SKM-1 (cell line): ENCODE data around the gene CTPS2.
"Not testable (repeated sequence)": the region's sequence is repeated elsewhere in the genome, so short reads cannot be mapped to it uniquely, and the experiment has no call there.

Experiments
- DNase-seq: peaks from one replicate; lab custom pipeline; 2025; ENCODE audit not compliant: unreplicated experiment; lab: John Stamatoyannopoulos, UW

Gene CTPS2

DNA sequence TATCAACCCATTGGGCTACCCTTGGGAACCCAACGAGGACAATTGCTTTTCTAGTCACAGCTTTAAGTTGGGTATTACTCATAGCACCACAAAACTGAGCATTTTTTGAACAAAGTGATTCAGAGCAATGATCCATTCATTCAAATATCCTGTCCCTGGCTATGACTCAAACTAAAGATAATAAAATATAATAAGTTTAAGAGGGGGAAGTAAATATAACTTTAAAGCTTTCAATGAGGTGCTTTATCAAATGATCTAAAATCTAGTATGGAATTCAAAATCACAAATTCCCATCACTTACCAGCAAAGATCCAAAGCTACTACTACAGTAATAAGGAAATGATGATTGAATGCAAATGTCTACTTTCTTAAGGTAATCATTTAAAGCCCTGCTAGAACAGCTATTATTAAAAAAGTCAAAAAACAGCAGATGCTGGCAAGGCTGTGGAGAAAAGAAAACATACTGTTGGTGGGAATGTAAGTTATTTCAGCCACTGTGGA lies 102.3 kb downstream of the CTPS2 start:
- no peak for DNase-seq

DNA sequence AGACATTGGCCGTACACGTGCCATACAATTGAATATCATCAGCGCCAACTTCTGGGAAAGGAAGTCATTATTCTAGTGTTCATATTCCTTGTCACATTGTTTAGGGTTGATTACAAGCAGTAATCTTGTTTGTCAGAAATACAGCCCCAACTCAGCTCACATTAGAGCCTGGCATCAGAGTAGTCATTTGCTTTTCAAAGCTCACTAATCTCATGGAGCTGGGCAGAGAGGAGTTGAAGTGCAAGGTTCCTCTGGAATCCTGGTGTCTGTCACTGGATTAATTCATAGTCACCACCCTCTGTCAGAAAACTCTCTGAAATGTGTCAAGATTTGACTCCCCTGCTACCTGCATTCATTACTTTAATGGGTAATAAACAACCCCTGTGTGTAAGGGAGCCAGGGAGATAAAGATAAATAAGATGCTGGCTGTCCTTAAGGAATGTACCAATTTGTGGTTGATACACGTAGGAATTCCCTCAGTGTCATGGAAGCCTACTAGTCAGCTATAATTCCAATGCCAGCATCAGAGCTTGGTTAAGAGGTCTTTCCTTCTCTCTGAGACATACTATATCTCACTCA lies 106.2 kb downstream of the CTPS2 start:
- no peak for DNase-seq

DNA sequence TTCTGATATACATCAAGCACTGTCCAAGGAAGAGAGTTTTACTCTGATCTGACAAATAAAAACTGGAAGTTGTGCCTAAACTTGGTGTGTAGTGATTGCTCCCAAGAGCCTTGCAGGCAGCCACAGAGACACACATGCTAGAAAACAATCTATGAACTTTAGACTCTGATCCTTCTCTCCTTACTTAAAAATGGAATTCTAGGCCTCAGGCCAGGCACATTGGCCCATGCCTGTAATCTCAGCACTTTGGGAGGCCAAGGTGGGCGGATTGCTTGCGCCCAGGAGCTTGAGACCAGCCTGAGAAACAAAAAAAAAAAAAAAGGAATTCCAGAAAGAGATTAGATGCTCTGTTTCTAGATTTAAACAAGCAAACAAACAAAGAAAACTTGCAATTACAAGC lies 108.1 kb downstream of the CTPS2 start:
- DNase-seq, result no peak

DNA sequence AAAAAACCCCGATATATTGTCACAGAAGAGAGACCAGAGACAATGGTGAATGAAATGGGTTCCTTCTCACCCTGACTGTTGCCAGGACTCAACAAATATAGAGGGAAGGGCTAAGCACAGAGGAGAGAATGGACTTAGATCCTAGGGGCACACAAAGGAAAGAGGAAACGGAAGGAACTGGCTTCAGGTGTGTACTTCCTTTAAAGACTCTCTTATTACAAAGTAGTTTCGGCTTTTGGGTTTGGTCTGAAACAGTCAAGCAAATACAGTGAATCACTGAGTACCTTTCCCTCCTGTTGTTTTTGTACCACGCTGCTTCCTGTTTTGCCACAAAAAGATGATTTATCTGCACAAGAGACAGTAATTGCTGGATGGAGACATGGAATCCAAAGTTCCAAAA lies 108.6 kb downstream of the CTPS2 start:
- no peak for DNase-seq

DNA sequence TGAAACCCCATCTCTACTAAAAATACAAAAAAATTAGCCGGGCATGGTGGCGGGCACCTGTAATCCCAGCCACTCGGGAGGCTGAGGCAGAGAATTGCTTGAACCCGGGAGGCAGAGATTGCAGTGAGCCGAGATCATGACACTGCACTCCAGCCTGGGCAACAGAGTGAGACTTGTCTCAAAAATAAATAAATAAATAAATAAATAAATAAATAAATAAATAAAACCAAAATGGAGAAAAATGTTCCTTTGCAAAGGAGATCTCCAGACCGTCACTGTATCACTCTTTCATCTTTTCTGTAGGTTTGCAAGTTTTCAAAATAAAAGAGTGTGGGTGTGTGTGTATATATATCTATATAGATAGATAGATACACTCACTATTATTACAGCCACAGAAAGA lies 109.2 kb downstream of the CTPS2 start:
- not testable (repeated sequence) for DNase-seq

DNA sequence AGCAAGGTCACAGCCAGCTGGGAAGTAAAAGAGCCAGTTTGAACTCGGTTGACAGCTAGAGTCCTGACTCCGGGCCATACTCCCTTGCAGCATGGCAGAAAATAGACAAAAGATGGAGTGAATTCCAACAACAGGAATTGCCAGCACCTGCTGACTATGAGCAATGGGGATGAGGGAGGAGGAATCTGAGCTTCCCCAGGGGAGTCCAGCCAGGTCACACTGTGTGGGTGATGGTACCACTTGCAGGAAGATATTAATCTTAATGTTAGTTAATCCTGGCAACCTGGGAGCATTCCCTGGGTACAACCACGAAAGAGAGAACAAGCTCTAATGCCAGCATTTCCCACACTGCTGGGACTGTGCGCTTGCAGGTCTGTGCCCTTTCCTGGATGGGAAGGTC lies 110.6 kb downstream of the CTPS2 start:
- no peak for DNase-seq

DNA sequence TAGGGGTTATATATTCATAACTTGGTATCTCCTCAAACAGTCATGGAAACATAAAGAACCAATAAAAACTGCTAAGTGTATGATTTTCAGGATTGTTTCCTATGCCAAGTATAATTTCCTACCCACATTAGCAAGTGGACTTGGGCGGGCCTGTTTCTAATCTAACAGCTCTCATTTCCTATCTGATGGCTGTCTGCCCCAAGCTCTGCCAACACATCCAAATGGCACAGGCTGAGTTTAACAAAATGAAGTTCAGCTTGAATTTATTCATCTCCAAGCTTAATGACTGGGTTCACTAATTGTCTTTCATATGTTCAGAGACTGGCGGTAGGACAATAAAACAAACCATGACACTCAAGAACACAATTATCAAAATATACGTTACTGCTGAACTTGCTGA lies 118.0 kb downstream of the CTPS2 start:
- DNase-seq, result no peak

DNA sequence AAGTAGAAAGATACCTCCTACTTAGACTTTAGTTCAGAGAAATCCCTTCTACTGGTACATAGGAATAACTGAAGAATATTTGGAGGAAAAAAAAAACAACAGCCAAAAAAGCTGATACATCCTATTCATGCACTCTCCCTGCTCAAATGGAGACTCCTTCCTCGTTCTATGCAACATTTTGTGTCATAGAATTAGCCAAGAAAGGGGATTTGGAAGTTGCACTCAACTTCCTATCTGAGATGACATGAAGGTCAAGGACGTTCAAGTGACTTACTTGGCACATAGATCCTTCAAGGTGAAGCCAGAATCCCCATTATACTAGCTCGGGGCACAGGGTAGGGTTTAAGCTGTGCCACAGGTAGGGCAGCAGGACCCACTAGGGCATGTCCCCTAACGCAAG lies 118.7 kb downstream of the CTPS2 start:
- DNase-seq, result no peak

DNA sequence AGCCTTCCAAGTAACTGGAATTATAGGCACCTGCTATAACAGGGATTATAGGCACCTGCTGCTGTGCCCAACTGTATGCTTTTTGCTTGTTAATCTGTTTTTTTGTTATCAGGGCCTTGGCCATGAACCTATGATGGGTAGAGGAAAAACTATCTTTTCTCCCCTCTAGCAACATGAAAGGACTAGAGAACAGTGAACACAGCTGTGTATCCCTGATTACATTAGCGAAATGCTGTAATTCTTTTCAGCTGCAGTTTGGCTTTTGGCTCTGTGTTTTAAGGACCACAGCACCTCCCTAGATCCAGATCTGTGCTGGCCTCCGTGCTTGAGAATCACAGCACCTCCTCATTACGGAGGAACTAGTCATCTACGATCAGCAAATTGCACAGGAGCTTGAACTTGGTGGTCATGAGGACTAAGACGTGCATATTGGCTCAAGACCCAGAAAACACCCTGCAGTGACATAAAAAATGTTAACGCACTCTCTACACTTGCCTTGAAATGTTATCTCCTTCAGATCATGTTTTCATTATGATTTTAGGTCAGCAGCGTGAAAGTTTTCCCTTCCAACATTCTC lies 120.2 kb downstream of the CTPS2 start:
- no peak for DNase-seq

DNA sequence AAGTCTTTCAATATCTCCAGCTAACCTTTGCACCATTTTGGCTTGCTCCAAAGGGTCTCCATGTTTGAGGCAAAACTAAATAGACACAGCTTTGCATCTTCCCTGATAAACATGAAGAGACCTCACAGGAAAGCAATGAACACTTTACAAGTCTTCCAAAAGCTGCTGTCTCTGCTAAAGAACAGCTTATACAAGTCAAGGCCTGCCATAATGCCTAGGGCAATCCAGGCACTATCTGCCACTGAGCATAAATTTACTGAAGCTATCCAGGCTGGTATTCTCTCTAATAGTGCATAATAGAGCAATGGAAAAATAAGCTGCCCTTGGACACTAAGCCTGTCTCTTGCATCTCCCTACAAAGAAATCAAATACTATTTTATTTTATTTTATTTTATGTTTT lies 122.6 kb downstream of the CTPS2 start:
- no peak for DNase-seq

DNA sequence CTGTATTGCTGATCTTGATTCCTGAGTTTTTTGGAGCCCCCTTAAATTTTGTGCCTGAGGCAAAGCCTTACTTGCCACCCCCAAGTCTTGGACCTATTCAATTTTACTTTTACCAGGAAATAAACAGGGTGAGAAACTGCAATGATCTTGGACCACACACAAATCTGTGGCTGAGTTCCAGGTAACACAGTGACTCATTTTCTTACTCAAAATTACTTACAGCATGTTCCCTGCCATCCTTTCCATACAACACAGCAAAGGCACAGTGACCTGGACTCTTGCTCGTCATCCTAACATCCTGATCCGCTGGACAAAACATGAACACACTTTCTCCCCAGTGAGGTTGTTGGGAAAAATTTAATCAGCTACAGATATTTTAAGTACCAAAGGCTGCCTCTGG lies 123.3 kb downstream of the CTPS2 start:
- no peak for DNase-seq

DNA sequence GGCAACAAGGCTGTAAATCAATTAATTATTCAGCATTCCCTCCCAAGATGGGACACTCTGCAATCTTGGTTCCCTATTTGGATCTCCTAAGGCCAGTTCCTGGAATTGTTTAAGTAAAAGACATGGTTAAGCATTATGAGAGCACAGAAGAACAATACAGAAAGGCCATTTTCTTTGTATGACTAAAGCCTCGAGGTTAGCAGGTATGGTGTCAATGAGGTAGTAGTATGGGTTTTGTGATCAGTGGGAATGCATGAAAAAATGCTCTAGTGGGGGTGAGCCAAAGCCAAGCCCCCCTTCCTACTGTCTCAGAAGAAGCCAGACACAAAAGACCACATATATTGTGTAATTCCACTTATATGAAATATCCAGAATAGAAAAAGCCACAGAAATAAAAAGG lies 124.2 kb downstream of the CTPS2 start:
- DNase-seq, result no peak

DNA sequence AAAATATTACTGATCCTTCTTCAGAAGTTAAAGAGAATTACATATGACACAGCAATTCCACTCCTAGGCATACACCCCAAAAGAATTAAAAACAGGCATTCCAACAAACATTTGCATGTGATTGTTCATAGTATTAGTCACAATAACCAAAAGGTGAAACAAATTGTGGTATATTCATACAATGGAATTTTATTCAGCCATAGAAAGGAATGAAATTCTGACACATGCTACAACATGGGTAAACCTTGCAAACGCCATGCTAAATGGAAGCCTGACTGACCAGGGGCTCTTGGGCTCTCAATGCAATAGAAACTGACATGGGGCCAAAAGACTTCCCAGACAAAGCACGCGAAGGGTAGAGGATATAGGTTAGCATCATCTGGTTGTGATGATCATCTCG lies 124.6 kb downstream of the CTPS2 start:
- DNase-seq, result no peak

DNA sequence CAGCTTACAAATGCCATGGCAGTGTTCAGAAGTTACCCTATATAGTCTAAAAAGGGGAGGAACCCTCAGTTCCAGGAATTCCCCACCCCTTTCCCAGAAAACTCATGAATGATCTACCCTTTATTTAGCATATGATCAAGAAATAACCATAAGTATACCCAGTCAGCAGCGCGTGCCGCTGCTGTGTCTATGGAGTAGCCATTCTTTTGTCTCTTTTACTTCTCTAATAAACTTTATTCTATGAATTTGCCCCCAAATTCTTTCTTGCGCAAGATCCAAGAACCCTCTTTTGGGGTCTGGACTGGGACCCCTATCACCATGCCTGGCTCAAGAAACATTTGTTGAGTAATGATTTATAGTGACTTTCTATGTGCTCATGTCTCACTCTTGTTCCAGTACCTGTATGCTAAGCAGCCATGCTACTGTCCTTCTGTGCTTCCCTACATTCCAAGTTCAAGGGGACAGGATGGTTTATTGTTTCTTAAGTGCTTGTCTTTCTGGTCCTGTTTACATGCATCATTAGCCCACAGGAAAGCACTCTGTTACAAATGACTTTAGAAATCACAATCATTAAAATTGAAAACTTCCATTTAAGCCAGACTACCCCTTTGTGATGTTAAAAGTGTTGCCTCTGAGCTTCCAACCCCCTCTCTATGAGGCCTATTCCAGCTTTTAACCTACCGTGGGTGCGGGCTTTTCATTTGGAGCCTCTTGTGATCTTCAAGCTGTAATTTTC lies 125.9 kb downstream of the CTPS2 start:
- no peak for DNase-seq

DNA sequence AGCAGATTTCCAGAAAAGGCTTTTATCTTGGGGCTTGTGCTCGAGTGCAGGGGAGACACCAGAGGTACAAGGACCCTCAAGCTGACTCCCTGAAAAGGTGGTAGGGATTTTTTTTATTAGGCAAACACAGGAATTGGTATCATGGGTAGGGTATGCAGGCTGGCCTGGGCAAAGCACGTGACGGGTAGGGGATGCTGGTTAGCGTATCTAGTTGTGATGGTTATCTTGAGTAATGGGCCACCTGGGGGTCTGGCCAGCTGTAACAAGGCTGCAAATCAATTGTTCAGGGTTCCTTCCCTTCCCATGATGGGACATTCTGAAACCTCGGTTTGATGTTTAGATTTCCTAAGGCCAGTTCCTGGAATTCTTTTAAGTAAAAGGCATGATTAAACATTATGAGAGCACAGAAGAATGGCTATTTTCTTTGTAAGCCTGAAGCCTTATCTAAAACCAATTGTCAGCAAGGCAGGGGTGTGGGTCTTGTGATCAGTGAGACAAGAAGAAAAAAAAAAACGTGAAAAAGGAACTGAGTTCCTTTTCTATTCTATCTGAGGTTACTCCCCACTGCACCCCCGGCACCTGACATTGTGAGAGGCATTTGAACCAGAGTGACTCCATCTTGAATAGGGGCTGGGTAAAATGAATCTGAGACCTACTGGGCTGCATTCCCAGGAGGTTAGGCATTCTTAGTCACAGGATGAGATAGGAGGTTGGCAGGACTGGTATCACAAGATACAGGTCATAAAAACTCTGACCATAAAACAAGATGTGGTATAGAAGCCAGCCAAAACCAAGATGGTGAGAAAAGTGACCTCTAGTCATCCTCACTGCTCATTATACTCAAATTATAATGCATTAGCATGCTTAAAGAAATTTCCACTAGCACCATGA lies 126.7 kb downstream of the CTPS2 start:
- no peak for DNase-seq

DNA sequence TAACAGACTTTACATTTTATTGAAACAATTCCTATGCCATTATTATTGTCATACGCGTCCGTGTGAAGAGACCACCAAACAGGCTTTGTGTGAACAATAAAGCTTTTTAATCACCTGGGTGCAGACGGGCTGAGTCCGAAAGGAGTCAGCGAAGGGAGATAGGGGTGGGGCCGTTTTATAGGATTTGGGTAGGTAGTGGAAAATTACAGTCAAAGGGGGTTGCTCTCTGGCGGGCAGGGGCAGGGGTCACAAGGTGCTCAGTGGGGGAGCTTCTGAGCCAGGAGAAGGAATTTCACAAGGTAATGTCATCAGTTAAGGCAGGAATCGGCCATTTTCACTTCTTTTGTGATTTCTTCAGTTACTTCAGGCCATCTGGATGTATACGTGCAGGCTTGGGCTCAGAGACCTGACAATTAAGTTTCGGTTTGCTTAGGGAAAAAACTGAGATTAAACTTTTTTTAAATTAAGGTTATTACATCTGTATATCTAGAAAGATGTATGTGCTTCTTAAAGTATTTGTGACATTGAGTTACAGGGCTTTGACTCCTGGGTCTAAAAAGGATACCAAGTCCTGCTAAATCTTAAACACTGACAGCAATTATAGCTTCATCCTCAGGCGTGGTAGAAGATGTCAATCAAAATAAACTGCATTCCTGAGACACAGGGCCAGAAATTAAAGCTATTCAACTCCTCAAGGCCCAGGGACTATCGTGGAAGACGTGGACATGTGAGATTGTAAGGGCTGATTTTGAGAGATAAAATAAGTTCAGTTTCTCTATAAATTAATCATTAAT lies 132.3 kb downstream of the CTPS2 start:
- not testable (repeated sequence) for DNase-seq

DNA sequence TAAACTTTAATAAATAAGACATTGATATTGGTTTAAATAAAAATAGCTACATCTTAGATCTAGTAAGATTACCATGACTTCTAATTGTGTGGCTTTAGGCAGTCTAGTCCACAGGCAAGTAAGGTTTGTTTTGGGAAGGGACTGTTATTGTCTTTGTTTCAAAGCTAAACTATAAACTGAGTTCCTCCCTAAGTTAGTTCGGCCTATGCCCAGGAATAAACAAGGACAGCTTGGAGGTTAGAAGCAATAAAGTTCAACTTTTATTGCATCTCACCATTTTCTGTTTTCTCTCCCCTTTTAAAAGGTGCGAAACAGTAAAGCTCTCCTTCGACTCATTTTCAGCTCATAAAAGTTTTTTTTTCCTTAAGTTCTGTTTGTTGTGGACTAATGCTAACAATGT lies 133.0 kb downstream of the CTPS2 start:
- DNase-seq, result no peak

DNA sequence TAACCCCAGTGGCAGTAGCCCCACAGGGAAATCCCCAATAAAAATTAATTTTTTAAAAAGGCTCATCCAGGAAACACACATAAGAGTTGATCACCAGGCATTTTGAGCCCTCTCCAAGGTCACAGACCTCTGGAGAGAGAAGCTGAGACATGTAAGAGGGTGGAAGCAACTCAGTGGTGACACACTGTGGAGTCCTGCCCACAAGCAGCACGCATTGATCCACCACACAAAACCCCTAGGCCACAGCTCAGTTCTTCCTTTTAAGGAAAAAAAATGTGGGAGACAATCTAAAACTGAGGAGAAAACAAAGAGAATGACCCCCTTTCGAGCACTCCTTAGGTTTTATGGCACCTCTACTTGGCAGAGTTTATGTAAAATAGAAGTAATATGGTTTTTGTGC lies 134.3 kb downstream of the CTPS2 start:
- no peak for DNase-seq

DNA sequence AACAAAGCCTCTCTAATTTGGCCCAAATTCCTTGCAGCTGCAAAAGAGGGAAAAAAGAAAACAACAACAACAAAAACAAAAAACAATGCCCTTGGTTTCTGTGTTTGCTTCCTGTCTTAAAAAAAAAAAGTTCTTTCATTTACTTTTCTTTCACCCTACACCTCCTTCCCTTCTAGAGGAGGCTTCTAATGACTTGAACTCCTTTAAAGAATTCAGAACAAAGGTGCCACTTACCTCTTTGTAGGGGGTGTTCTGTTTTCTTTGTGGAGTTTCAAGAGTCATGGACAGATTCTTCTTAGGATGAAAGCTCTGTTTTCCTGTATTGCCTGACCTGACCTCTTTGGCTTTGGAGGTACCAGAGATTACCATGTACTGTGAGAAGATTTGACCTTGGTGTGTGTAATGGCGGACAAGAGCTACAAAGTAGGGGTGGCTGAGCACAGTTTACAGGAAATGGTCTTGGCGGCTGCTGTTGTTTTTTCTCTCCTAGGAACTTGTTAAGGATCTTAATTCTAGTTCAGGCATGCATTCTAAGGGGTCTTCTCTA lies 134.9 kb downstream of the CTPS2 start:
- no peak for DNase-seq

DNA sequence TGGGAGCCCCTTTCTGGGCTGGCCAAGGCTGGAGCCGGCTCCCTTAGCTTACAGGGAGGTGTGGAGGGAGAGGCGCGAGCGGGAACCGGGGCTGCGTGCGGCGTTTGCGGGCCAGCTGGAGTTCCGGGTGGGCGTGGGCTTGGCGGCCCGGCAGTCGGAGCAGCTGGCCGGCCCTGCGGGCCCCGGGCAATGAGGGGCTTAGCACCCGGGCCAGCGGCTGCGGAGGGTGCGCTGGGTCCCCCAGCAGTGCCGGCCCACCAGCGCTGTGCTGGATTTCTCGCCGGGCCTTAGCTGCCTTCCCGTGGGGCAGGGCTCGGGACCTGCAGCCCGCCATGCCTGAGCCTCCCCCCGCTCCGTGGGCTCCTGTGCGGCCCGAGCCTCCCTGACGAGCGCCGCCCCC lies 137.1 kb downstream of the CTPS2 start:
- DNase-seq, result not testable (repeated sequence)
